Activated CD8-positive, alpha-beta memory T cell treated with anti-CD3 and anti-CD28 coated beads for 48 hours (primary cell): ENCODE measurements around the gene PRDM11.
"Not testable (repeated sequence)": the region's sequence is repeated elsewhere in the genome, so short reads cannot be mapped to it uniquely, and the experiment has no call there.

Experiments
- DNase-seq, 3 experiments: peaks; one replicate each; pipeline ENCODE4 v3.0.0-alpha.2; 2020; ENCODE audit warnings: low read depth in 2 of 3, low spot score in 2 of 3

PRDM11 gene

GRCh38 chr11:45232341-45233080 lies 86.1 kb downstream of the PRDM11 start:
- DNase-seq: no peak

- DNase-seq: peak; percentile 31 to 58 (median 43)
Measured at GRCh38 chr11:45233121-45233803, 86.8 kb downstream of the PRDM11 start.

- no peak for DNase-seq
Measured at GRCh38 chr11:45233804-45234170, 87.3 kb downstream of the PRDM11 start.

GRCh38 chr11:45234306-45235006 lies 88.0 kb downstream of the PRDM11 start:
- no peak for DNase-seq

GRCh38 chr11:45237711-45238315 lies 91.4 kb downstream of the PRDM11 start:
- no peak for DNase-seq

GRCh38 chr11:45238724-45239123 lies 92.3 kb downstream of the PRDM11 start:
- no peak for DNase-seq

- no peak for DNase-seq
Measured at GRCh38 chr11:45239733-45240132, 93.3 kb downstream of the PRDM11 start.

- DNase-seq: no peak
Measured at GRCh38 chr11:45243967-45244366, 97.5 kb downstream of the PRDM11 start.

GRCh38 chr11:45245218-45246045 lies 99.0 kb downstream of the PRDM11 start:
- DNase-seq: no peak

- DNase-seq: no peak
Measured at GRCh38 chr11:45246241-45246640, 99.8 kb downstream of the PRDM11 start.

GRCh38 chr11:45247433-45247832 lies 101.0 kb downstream of the PRDM11 start:
- DNase-seq: no peak

- DNase-seq: no peak
Measured at GRCh38 chr11:45248501-45249011, 102.1 kb downstream of the PRDM11 start.

- DNase-seq: not testable (repeated sequence)
Measured at GRCh38 chr11:45249372-45249771, 102.9 kb downstream of the PRDM11 start.

- DNase-seq: no peak
Measured at GRCh38 chr11:45250035-45250718, 103.7 kb downstream of the PRDM11 start.

- DNase-seq: peak in 1 of 3 experiments; percentile 8
Measured at GRCh38 chr11:45252134-45252856, 105.9 kb downstream of the PRDM11 start.

GRCh38 chr11:45252877-45253276 lies 106.4 kb downstream of the PRDM11 start:
- no peak for DNase-seq

- DNase-seq: no peak
Measured at GRCh38 chr11:45253640-45254039, 107.2 kb downstream of the PRDM11 start.

GRCh38 chr11:45254070-45254469 lies 107.6 kb downstream of the PRDM11 start:
- DNase-seq: no peak

GRCh38 chr11:45258982-45259530 lies 112.6 kb downstream of the PRDM11 start:
- DNase-seq: no peak
